T-helper 9 cell (primary cell): ENCODE data around the gene ADNP2.

Experiments used
- DNase-seq: peaks from one replicate; pipeline ENCODE4 v3.0.0-alpha.2; 2020
- total RNA-seq, 2 donors: gene quantifications; one replicate each; lab custom pipeline; 2026; lab: John Stamatoyannopoulos, UW

Gene ADNP2, protein sequence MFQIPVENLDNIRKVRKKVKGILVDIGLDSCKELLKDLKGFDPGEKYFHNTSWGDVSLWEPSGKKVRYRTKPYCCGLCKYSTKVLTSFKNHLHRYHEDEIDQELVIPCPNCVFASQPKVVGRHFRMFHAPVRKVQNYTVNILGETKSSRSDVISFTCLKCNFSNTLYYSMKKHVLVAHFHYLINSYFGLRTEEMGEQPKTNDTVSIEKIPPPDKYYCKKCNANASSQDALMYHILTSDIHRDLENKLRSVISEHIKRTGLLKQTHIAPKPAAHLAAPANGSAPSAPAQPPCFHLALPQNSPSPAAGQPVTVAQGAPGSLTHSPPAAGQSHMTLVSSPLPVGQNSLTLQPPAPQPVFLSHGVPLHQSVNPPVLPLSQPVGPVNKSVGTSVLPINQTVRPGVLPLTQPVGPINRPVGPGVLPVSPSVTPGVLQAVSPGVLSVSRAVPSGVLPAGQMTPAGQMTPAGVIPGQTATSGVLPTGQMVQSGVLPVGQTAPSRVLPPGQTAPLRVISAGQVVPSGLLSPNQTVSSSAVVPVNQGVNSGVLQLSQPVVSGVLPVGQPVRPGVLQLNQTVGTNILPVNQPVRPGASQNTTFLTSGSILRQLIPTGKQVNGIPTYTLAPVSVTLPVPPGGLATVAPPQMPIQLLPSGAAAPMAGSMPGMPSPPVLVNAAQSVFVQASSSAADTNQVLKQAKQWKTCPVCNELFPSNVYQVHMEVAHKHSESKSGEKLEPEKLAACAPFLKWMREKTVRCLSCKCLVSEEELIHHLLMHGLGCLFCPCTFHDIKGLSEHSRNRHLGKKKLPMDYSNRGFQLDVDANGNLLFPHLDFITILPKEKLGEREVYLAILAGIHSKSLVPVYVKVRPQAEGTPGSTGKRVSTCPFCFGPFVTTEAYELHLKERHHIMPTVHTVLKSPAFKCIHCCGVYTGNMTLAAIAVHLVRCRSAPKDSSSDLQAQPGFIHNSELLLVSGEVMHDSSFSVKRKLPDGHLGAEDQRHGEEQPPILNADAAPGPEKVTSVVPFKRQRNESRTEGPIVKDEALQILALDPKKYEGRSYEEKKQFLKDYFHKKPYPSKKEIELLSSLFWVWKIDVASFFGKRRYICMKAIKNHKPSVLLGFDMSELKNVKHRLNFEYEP
- 61.9 to 109 reads per million in 2 donors for total RNA-seq

DNA sequence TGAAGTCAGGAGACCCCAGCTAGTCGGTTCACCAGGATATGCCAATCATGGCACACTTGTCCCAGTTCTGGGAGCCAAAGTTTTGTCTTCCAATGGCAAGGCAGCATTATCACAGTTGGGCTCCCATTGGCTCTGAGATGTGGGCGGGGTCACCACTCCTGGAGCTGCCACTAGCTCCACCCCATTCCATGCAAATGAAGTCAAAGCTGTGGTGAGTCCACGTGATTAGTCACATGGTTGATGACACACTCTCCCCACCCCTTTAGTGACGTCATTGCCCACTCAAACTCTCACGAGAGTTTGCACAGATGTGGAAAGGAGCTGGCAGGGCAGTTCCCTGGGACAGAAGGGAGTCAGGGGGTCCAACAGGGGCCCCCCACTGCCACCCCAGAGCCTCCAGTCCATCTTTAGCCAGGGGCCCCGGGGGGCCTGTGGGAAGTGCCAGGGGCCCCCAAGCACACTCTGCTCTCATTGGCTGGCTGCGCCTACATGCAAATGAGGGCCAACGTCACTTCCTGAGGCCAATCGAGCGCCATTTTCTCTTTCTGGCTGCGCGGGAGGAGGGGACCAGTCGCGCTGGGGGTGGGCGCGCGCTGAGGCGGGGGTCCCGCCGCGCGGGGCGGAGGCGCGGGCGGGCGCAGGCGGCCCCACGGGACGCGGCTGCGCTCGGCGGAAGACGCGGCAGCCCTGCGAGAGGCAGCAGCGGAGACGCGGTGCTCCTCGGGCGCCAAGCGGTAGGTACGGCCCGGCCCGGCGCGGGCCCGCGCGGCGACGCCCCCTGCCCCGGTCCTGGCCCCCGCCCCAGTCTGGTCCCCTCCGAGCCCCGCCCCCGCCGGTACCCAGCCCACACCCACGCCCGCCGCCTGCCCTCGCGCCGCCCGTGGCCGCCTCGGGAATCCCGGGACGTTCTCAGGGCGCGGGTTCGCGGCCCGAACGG lies at the start of gene ADNP2:
Gene ADNP2 (plus strand): TSS at position 524 of the 937 bp plus-strand sequence. CDS start 8,281 bp downstream, outside the sequence.
- peak; percentile 71 for DNase-seq

GRCh38 chr18:80059945-80060344 lies 49.1 kb upstream of the ADNP2 start:
- no peak for DNase-seq

DNA sequence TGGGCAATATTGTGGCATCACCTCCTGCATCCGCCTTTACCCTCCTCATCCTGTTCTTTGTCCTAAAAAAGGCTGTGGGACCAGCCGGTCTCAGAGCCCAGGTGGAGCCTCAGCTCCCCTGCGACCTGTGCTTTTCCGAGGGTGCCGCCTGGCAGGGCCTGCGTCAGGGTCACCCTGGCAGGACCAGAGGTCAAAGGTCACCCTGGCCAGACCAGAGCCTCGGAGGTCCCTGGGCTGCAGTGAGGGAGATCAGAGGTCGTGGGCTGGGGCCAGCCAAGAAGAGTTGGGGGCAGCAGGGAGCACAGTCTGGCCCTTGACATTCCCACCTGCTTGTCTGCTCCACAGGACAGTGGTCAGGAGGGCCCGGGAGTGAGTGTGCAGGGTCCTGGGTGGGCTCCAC lies 43.4 kb upstream of the ADNP2 start:
- DNase-seq: no peak

GRCh38 chr18:80067321-80067720 lies 41.7 kb upstream of the ADNP2 start:
- DNase-seq: no peak

GRCh38 chr18:80067897-80068296 lies 41.2 kb upstream of the ADNP2 start:
- DNase-seq: no peak

DNA sequence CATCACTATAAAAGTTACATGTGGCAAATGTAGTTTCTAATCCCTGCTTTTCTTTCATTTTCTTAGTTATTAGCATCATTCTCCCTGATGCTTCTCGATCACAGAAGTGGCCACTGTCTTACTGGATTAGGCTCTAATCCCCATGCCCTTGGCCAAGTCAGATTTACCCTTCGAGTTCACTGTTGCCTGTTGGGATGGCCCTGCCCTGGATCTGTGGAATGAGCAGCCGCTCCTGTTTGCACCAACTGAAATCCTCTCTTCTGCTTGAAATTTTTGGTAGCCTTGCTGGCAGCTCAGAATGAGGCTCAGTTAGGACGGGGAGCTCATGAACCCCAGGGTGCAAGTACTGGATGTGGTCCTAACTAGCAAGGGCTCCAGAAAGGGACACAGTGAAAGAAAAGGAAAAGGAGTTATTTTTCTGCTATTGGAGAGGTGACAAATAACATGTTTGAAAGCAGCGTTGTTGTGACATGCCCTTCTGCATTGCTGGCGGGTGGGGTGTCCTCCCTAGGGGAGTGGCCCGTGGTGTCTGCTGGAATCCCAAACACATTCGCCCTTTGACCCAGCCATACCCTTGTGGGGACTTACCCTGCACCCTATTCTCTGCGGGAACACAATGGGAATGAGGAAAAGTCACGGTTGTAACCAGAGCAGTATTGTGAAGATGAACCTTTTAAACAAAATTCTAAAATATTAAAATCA lies 40.3 kb upstream of the ADNP2 start:
- DNase-seq: no peak

DNA sequence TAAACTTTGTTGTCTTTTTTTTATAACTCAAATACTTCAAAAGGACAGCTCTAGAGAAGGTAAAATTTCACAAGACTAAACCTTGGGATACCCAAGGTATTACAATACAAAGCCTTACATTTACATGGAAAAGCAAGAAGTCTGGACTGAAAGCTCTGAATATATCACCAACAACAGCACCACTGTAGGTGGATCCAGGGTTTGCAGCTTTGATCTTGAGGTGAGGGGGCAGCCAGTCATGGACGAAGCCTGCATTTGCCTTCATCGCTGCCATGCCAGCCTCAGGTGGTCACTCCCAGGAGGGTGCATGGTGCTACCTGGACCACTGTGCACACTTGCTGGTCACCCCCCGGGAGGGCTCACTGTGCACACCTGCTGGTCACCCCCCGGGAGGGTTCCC lies 38.2 kb upstream of the ADNP2 start:
- DNase-seq: no peak

- DNase-seq: no peak
Observed at GRCh38 chr18:80074183-80074582, 34.9 kb upstream of the ADNP2 start.

DNA sequence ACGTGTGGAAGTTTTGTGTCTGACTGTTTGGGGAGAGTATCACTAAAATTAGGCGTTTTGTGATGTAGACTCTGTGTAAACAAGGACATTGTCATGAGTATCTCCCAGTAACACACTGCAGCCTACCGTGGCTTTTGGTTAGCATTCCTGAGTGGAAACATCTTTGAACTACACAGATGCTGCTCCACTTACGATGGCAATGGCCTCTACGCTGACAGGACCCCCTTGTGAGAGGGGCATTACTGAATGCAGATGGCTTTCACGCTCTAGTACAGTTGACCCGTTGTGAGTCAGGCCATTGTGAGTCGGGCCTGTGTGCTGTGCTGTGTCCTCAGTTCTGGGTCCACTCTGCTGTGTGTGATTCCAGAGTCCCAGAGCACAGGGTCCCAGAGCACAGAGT lies 34.4 kb upstream of the ADNP2 start:
- DNase-seq: no peak

DNA sequence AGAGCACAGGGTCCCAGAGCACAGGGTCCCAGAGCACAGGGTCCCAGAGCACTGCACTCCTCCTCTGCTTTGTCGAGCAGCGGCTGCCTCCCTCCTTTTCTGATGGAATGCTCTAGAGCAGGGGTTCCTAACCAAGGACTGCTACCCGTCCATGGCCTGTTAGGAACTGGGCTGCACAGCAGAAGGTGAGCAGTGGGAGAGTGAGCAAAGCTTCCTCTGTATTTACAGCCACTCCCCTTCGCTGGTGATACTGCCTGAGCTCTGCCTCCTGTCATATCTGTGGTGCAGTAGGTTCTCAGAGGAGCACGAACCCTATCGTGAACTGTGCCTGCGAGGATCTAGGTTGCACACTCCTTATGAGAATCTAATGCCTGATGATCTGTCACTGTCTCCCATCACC lies 33.1 kb upstream of the ADNP2 start:
- no peak for DNase-seq

- no peak for DNase-seq
Observed at GRCh38 chr18:80076379-80076778, 32.7 kb upstream of the ADNP2 start.

DNA sequence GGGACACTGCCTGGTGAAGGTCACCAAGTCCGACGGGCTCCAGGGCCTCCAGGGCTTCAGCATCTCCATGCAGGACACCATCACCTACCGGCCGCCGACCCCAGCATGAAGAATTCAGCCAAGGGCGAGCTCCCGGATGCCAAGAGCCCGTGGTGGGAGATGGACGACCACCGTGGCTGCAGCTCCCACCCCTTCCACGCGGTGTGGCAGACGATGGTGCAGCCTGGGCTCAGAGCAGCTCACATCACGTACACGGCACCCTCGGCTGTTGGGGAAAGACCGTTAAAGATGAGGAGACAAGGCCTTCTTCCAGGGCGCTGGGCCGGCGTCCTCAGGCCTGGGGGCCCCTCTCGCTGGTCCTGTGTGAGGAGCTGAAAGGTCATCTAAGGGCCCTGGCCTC lies 31.2 kb upstream of the ADNP2 start:
- DNase-seq: no peak

- no peak for DNase-seq
Observed at GRCh38 chr18:80086281-80086680, 22.8 kb upstream of the ADNP2 start.

DNA sequence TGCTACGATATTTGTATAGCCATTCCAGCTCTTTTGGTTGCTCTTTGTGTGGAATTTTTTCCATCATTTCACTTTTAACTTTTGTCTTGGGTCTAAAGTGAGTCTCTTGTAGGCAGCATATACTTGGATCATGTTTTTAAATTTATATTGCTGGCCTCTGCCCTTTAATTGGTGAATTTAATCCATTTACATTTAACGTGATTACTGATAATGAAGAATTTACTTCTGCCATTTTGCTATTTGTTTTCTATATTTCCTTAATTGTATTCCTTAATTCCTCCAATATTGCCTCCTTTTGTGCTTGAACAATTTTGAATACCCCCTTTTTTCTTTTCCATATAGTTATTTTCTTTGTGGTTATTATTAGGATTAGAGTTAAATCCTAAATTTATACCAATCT lies 21.0 kb upstream of the ADNP2 start:
- DNase-seq: no peak

- DNase-seq: no peak
Observed at GRCh38 chr18:80088823-80089222, 20.2 kb upstream of the ADNP2 start.

- no peak for DNase-seq
Observed at GRCh38 chr18:80095414-80095813, 13.6 kb upstream of the ADNP2 start.

- no peak for DNase-seq
Observed at GRCh38 chr18:80096032-80096565, 13.0 kb upstream of the ADNP2 start.

DNA sequence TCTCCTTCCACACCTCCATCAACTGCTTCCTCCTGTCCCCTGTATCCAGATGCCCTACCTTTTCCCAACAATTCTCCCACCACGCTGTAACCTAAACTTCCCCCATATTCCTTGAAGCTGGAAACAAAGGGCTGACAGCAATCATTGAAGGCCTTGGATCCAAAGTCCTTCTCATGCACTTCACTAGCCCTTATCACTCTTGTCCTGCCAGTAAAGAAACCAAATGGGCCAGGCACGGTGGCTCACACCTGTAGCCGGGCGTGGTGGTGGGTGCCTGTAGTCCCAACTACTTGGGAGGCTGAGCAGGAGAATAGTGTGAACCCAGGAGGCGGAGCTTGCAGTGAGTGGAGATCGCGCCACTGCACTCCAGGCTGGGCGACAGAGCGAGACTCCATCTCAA lies 11.9 kb upstream of the ADNP2 start:
- no peak for DNase-seq

- DNase-seq: no peak
Observed at GRCh38 chr18:80103231-80103630, 5.8 kb upstream of the ADNP2 start.

DNA sequence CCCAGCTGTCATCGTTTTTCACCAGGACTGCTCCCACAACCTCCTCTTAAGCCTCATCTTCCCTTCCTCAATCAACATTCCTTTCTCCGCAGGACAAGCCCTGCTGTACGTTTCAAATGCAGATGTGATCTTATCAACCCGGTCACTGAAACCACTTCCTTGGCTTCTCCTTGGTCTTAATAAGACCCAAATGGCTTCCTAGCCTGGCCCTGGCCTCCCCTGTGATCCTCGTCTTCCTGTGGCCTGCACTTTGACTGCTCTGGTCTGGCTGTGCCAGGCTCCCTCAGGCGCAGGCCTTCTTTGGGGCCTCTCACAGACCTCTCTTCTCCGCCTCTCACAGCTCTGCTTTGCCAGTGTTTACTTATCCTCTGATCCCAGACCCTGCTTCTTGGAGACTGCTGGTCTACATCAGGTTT lies 4.7 kb upstream of the ADNP2 start:
- DNase-seq: no peak
